Lower leg skin (tissue), 4 donors: ENCODE data around the gene NKAIN2. TPM values are rescaled to one million over a fixed set of nuclear protein-coding genes. Genes with fewer than 3 reads are reported as not detected.
"Not testable (repeated sequence)": the region's sequence is repeated elsewhere in the genome, so short reads cannot be mapped to it uniquely, and the experiment has no call there.

Source experiments
- DNase-seq, 2 donors: peaks; one replicate each; pipeline ENCODE4 v3.0.0-alpha.2; 2019; ENCODE audit warnings: low spot score in 2 of 2
- H3K4me3 ChIP-seq: fragments of 200-600 bp; sonication (generic); 2 replicates; pipeline ENCODE4 v1.5.1; 2017; ENCODE audit warnings: mild to moderate bottlenecking, low read depth; ENCODE audit not compliant: poor library complexity, severe bottlenecking
- POLR2A ChIP-seq, 2 donors: fragments of 450-650 bp; IDR thresholded peaks; one replicate each; pipeline ENCODE4 v1.6.1; 2016 to 2017; ENCODE audit warnings: antibody characterized with exemption in 2 of 2, mild to moderate bottlenecking in 1 of 2, moderate library complexity in 1 of 2
- WGBS, 2 donors: methylation state at CpG; one replicate each; pipeline ENCODE4 v1.1.5; 2018; 5-methylcytosine and 5-hydroxymethylcytosine counted together
- intact Hi-C: fragments of 100-400 bp; cut with DNase I; formaldehyde crosslinking; loops from one replicate; pipeline ENCODE4 v1.15.0; 2023; ENCODE audit warnings: low total_unique reads
- total RNA-seq, 4 donors: library from RNA; depleted of rRNA; stranded (reverse); fragments of >200 nt; gene quantifications; one replicate each; pipeline ENCODE4 v1.1.0, GENCODE V29; 2016
- TF ChIP-seq, protein P1 (sequence below), 3 donors: fragments of 450-650 bp; IDR thresholded peaks; one replicate each; pipeline ENCODE4 v1.5.1; 2016; ENCODE audit warnings: antibody characterized with exemption in 3 of 3, mild to moderate bottlenecking in 3 of 3, moderate library complexity in 2 of 3

The NKAIN2 gene
- total RNA-seq, 4 donors from 2014 or later: 0.37 TPM; not detected in 3

DNA sequence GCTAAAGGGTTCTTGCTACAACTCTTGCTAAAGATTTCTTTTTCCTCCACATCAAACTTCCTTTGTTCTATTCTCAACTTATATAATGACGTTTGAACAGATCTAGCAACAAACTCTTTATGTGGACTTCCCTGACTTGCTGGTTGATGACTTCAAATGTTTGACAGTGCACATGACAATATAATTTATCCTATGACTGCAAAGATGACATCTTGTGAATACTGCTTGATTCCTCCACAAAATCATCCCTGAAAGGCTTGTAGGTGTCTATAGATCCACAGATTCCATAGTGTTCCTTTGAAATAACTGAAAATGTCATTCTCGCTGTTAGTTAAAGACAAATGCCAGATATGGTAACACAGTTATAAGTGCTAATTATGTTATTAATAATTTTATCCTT is 478.9 kb downstream of the NKAIN2 start:
- H3K4me3 ChIP-seq: no peak overlapping the region
- WGBS, 2 donors: 74 to 84% methylated on average over 2 of the region's 2 CpGs
- intact Hi-C loops: no loop called here
- no peak for DNase-seq
- no peak for TF ChIP-seq POLR2A (IDR thresholded peaks at IDR 0.05)
- TF ChIP-seq, protein P1, sequence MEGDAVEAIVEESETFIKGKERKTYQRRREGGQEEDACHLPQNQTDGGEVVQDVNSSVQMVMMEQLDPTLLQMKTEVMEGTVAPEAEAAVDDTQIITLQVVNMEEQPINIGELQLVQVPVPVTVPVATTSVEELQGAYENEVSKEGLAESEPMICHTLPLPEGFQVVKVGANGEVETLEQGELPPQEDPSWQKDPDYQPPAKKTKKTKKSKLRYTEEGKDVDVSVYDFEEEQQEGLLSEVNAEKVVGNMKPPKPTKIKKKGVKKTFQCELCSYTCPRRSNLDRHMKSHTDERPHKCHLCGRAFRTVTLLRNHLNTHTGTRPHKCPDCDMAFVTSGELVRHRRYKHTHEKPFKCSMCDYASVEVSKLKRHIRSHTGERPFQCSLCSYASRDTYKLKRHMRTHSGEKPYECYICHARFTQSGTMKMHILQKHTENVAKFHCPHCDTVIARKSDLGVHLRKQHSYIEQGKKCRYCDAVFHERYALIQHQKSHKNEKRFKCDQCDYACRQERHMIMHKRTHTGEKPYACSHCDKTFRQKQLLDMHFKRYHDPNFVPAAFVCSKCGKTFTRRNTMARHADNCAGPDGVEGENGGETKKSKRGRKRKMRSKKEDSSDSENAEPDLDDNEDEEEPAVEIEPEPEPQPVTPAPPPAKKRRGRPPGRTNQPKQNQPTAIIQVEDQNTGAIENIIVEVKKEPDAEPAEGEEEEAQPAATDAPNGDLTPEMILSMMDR (IDR thresholded peaks at IDR 0.05): no peak

DNA sequence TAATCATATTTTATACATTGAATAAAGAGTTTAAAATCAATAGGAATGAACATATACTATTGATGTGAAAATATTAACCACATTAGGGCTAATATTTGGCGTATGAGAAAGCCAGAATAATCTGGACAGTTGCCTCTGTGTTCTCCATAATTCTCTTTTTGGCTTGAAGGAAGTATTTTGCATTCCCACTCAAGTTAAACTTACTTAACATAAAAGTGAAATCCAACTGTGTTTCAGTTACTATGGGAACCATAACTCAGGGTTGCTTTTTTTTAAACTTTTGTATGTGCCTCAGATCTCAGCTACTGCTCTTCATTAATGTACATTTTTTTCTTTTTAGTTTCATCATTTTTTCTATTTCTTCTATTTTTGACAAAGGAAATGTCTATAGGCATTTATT is 479.8 kb downstream of the NKAIN2 start:
- DNase-seq: no peak
- WGBS, 2 donors: 50 to 67% methylated on average over 1 of the region's 1 CpG
- TF ChIP-seq, protein P1 (IDR thresholded peaks at IDR 0.05): no peak
- TF ChIP-seq POLR2A (IDR thresholded peaks at IDR 0.05): no peak
- intact Hi-C loops: no loop called here
- no peak overlapping the region for H3K4me3 ChIP-seq

DNA sequence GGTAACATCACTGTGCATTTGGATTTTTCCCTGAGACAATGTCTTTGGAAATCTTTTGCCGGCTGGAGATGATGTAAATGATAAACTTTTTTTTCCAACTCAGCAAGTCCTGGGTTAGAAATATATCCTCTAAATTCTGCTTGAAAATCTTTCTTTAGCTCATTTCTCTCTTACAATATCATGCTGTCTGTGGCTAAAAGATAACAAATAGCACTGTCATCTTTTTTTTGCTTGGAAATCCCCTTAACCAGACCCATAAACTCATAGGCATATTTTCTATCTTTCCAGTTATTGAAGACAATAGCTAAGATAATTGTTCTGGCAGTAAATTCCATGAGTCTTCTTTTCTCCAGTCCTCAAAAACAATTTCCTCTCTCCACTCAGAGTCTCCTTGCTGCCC is 481.5 kb downstream of the NKAIN2 start:
- H3K4me3 ChIP-seq: no peak overlapping the region
- no peak for TF ChIP-seq POLR2A (IDR thresholded peaks at IDR 0.05)
- TF ChIP-seq, protein P1 (IDR thresholded peaks at IDR 0.05): no peak
- DNase-seq: no peak

DNA sequence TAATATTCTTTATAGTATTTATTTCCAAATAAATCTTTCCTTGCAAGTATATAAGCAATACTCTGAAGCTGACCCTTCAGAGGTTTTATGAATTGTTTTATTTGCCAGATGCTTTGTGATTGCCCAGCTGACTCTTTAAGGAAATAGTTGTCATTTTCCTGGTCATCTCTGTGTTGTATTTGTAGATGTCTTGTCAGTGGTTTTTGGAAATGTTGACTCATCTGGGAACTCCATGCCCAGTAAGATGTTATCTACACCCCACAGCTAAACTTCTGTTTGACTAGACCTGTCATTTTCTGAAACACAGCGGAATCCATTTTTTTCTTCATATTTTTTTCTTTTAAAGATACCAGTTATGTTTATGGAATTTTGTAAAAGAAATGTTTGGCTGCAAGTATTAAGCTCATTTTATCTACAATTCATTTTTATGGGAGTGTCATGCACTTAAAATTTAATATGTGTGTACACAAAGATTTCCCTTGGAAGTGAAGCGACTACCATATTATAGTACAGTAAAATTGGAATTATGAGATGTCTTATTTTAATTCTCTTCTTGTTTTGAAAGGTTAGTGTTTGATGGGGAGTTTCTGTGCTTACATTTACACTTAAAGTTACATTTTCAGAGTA is 491.0 kb downstream of the NKAIN2 start:
- TF ChIP-seq, protein P1 (IDR thresholded peaks at IDR 0.05): no peak
- no peak for TF ChIP-seq POLR2A (IDR thresholded peaks at IDR 0.05)
- no peak for DNase-seq
- intact Hi-C loops: no loop called here
- WGBS, 2 donors: 86 to 90% methylated on average over 2 of the region's 2 CpGs
- H3K4me3 ChIP-seq: no peak overlapping the region

More for the DNA sequence above, 481.5 kb downstream of the NKAIN2 start:
- WGBS, 2 donors: 78 to 89% methylated on average over 1 of the region's 1 CpG
- intact Hi-C loops: no loop called here

DNA sequence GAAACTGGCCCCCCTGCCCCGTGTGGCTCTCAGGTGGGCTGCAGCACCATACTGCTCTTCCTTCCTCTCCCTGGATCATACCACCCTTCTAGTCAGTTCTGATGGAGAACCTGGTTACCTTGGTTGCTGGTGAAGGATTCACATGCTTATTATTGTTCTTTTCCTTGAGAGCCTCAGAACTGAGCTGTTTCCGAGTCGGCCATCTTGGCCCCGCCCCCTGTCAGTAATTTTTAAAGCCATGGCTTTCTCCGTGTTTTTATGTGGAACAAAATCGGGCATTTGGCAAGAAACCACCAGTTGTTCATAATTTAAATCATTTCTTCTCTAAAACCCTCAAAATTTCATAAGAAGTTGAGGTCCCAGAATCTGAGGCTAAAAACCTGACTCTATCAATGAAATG is 493.8 kb downstream of the NKAIN2 start:
- H3K4me3 ChIP-seq: no peak overlapping the region
- 83 to 84% methylated on average over 6 of the region's 6 CpGs for WGBS, 2 donors
- no peak for DNase-seq
- intact Hi-C loops: no loop called here
- TF ChIP-seq, protein P1 (IDR thresholded peaks at IDR 0.05): no peak
- no peak for TF ChIP-seq POLR2A (IDR thresholded peaks at IDR 0.05)

DNA sequence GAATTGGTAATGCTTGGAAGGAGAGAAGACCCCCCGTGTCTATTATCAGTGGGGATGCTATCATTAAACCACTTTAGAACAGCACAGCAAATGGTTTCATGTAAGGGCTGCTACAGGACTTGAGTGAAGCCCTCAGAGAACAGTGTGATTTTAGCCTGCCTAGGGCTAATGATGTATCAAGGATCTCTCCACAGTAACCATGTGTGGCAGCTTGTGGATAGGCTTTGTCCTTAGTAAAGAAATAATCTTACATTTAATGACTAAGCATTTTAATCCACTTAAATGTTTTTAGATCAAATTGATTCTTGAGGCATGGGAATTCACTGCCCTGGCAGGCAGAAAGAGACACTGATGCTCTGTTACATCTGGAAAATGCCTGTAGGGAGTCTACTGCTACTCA is 495.1 kb downstream of the NKAIN2 start:
- 59 to 62% methylated on average over 1 of the region's 1 CpG for WGBS, 2 donors
- DNase-seq: no peak
- intact Hi-C loops: no loop called here
- no peak overlapping the region for H3K4me3 ChIP-seq
- TF ChIP-seq, protein P1 (IDR thresholded peaks at IDR 0.05): no peak
- TF ChIP-seq POLR2A (IDR thresholded peaks at IDR 0.05): no peak

DNA sequence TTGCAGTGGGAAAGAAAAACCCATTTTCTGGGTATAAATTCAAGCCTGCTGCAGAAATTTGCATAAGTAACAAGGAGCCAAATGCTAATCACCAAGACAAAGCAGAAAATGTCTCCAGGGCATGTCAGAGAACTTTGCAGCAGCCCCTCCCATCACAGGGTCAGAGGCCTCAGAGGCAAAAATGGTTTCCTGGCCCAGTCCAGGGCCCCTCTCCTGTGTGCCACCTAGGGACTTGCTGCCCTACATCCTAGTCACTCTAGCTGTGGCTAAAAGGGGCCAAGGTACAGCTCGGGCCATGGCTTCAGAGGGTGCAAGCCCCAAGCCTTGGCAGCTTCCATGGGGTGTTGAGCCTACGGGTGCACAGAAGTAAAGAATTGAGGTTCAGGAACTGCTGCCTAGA is 497.2 kb downstream of the NKAIN2 start:
- intact Hi-C loops, H3K4me3 ChIP-seq, DNase-seq: not testable (repeated sequence)
- WGBS, 2 donors: 89 to 94% methylated on average over 2 of the region's 2 CpGs
